Measurements from ENCODE around the gene UBC. TPM values are rescaled to one million over a fixed set of nuclear protein-coding genes. Genes with fewer than 3 reads are reported as not detected.

UBC gene
- total RNA-seq, 1 experiment from 2014 or later = 523 TPM

DNA sequence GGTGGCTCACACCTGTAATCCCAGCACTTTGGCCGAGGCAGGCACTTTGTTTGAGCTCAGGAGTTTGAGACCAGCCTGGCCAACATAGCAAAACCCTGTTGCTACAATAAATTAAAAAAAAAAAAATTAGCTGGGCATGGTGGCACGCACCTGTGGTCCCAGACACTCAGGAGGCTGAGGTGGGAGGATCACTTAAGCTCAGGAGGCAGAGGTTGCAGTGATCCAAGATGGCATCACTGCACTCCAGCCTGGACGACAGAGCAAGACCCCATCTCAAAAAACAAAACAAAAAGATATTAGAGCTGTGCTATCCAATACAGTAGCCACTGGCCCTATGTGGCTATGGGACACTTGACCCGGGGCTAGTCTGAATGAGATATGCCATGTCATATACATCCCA is 43.9 kb downstream of the UBC start:
- peaks cover 10 to 13% of the 10 kb centered on the region in 2 experiments for H3K4me1 Mint-ChIP-seq
- H3K4me3 Mint-ChIP-seq = no peak overlapping the region
- H3K27ac Mint-ChIP-seq = no peak overlapping the region
- no peak overlapping the region for H2BK12ac ChIP-seq (ENCODE audit: insufficient read length, low read depth, low read length)
- H3K14ac ChIP-seq (ENCODE audit: insufficient read depth, low read length) = no peak overlapping the region
- H3K27me3 ChIP-seq (ENCODE audit: insufficient read depth, low read length) = no peaks in the 10 kb centered on the region; the same call in 1 of the 2 replicates
- H3K36me3 Mint-ChIP-seq (ENCODE audit: insufficient read depth in 1 of 3, low read depth in 3 of 3) = no peaks in the 10 kb centered on the region
- no peak overlapping the region for H2BK5ac ChIP-seq (ENCODE audit: insufficient read length, low read length)
- no peak overlapping the region for H3T11ph ChIP-seq (ENCODE audit: low read length)
- no peak overlapping the region for H3K27ac ChIP-seq (ENCODE audit: insufficient read length, low read depth, low read length)
- H3K4me1 ChIP-seq (ENCODE audit: insufficient read depth, low read length) = no peaks in the 10 kb centered on the region
- H4K5ac ChIP-seq (ENCODE audit: insufficient read length, low read depth, low read length) = no peak overlapping the region
- H3K9ac ChIP-seq (ENCODE audit: extremely low read depth, insufficient read length, low read length) = no peak overlapping the region
- DNase-seq = no peak
- H2BK120ac ChIP-seq (ENCODE audit: low read depth, low read length, poor library complexity, severe bottlenecking) = no peak overlapping the region
- H3K79me1 ChIP-seq (ENCODE audit: insufficient read depth, low read depth, low read length, poor library complexity, severe bottlenecking) = no peaks in the 10 kb centered on the region
- H2BK20ac ChIP-seq (ENCODE audit: low read depth, low read length, poor library complexity, severe bottlenecking) = no peak overlapping the region
- H3K23ac ChIP-seq (ENCODE audit: insufficient read length, low read depth, low read length) = no peak overlapping the region
- H3K56ac ChIP-seq (ENCODE audit: insufficient read length, low read depth, low read length) = no peak overlapping the region
- H3K4ac ChIP-seq (ENCODE audit: low read depth, low read length) = no peak overlapping the region
- H2AFZ ChIP-seq (ENCODE audit: low read length) = no peak overlapping the region
- no peak overlapping the region for H4K8ac ChIP-seq (replicated peaks; ENCODE audit: insufficient read length, low read depth, low read length)
- H3K9me3 Mint-ChIP-seq = no peaks in the 10 kb centered on the region
- no peaks in the 10 kb centered on the region for H3K79me2 ChIP-seq (ENCODE audit: insufficient read depth, low read length)
- no peak overlapping the region for H2BK15ac ChIP-seq (ENCODE audit: low read depth, low read length)
- H3K27me3 Mint-ChIP-seq (ENCODE audit: low read depth) = peaks cover 14% of the 10 kb centered on the region
- H3K23me2 ChIP-seq (ENCODE audit: insufficient read length, low read depth, low read length, poor library complexity, severe bottlenecking) = no peaks in the 10 kb centered on the region
- no peak overlapping the region for H3K4me2 ChIP-seq (ENCODE audit: insufficient read depth, insufficient read length, low read length)
- H3K18ac ChIP-seq (ENCODE audit: insufficient read length, low read depth, low read length) = no peak overlapping the region
- no CpG with 5 or more reads among the region's 4 CpGs for WGBS (ENCODE audit: extremely low coverage, insufficient read length, low lambda C conversion rate)
- no peak overlapping the region for H4K91ac ChIP-seq (ENCODE audit: insufficient read length, low read depth, low read length)
- H4K20me1 ChIP-seq (ENCODE audit: control insufficient read depth, insufficient read depth, insufficient read length) = no peaks in the 10 kb centered on the region
- H3K9me3 ChIP-seq (ENCODE audit: control insufficient read depth, low read depth, low read length) = no peaks in the 10 kb centered on the region
- TF ChIP-seq, protein P1, sequence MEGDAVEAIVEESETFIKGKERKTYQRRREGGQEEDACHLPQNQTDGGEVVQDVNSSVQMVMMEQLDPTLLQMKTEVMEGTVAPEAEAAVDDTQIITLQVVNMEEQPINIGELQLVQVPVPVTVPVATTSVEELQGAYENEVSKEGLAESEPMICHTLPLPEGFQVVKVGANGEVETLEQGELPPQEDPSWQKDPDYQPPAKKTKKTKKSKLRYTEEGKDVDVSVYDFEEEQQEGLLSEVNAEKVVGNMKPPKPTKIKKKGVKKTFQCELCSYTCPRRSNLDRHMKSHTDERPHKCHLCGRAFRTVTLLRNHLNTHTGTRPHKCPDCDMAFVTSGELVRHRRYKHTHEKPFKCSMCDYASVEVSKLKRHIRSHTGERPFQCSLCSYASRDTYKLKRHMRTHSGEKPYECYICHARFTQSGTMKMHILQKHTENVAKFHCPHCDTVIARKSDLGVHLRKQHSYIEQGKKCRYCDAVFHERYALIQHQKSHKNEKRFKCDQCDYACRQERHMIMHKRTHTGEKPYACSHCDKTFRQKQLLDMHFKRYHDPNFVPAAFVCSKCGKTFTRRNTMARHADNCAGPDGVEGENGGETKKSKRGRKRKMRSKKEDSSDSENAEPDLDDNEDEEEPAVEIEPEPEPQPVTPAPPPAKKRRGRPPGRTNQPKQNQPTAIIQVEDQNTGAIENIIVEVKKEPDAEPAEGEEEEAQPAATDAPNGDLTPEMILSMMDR (conservative IDR thresholded peaks at IDR 0.05) = no peak
- H2AK5ac ChIP-seq (ENCODE audit: insufficient read length, low read length) = no peak overlapping the region

All from H9 (cell line).